HepG2 (cell line): ENCODE measurements around the gene LZTR1. TPM values are rescaled to one million over a fixed set of nuclear protein-coding genes. Genes with fewer than 3 reads are reported as not detected.
A peak's percentile ranks its signal among the peaks of the same experiment; 100 is the strongest.

Experiments
- NONO ChIP-seq, 2 experiments: fragments of 450-650 bp in 1 of 2; sonication (generic) in 1 of 2; formaldehyde crosslinking in 1 of 2; IDR thresholded peaks in 1 of 2; conservative IDR thresholded peaks in 1 of 2; 2 replicates each; pipeline versions ENCODE4 v1.6.1 to v1.8.0; 2017 to 2022; ENCODE audit warnings: mild to moderate bottlenecking in 1 of 2, missing genetic modification reagents in 1 of 2, moderate library complexity in 1 of 2
- NPAS2 ChIP-seq: sonication (generic); formaldehyde crosslinking; IDR thresholded peaks from 2 replicates; pipeline ENCODE4 v1.8.0; 2022; ENCODE audit warnings: mild to moderate bottlenecking, missing genetic modification reagents, borderline replicate concordance
- PHF20 ChIP-seq: sonication (generic); formaldehyde crosslinking; IDR thresholded peaks from 2 replicates; pipeline ENCODE4 v1.5.0; 2020; ENCODE audit warnings: mild to moderate bottlenecking, missing genetic modification reagents
- PHF8 ChIP-seq: sonication (generic); formaldehyde crosslinking; IDR thresholded peaks from 2 replicates; pipeline ENCODE4 v1.5.0; 2020; ENCODE audit warnings: missing genetic modification reagents
- RBFOX2 ChIP-seq: fragments of 200-400 bp; formaldehyde crosslinking; IDR thresholded peaks from 2 replicates; pipeline ENCODE4 v1.6.1; 2017; ENCODE audit warnings: low read depth, mild to moderate bottlenecking, low read length
- RXRB ChIP-seq: IDR thresholded peaks from 2 replicates; pipeline ENCODE4 v1.6.1; 2016; ENCODE audit warnings: borderline replicate concordance, missing genetic modification reagents, missing compliant biosample characterization
- TBX3 ChIP-seq: fragments of 450-650 bp; IDR thresholded peaks from 2 replicates; pipeline ENCODE4 v1.6.1; 2017; ENCODE audit warnings: antibody characterized with exemption, mild to moderate bottlenecking, inconsistent platforms, borderline replicate concordance
- ZBTB42 ChIP-seq: sonication (generic); formaldehyde crosslinking; IDR thresholded peaks from 2 replicates; pipeline ENCODE4 v1.5.0; 2020; ENCODE audit warnings: mild to moderate bottlenecking, missing genetic modification reagents
- ZBTB7B ChIP-seq: sonication (generic); formaldehyde crosslinking; IDR thresholded peaks from 2 replicates; pipeline ENCODE4 v1.4.0; 2020; ENCODE audit warnings: missing genetic modification reagents
- ZNF101 ChIP-seq: sonication (generic); formaldehyde crosslinking; IDR thresholded peaks from 2 replicates; pipeline ENCODE4 v1.4.0; 2020; ENCODE audit warnings: mild to moderate bottlenecking, low read depth, missing genetic modification reagents, borderline replicate concordance
- ZNF138 ChIP-seq: sonication (generic); formaldehyde crosslinking; IDR thresholded peaks from 2 replicates; pipeline ENCODE4 v1.5.0; 2020; ENCODE audit warnings: mild to moderate bottlenecking, low read depth, missing genetic modification reagents
- ZNF263 ChIP-seq: sonication (generic); formaldehyde crosslinking; IDR thresholded peaks from 2 replicates; pipeline ENCODE4 v1.4.0; 2020; ENCODE audit warnings: missing genetic modification reagents
- ZNF549 ChIP-seq: sonication (generic); formaldehyde crosslinking; IDR thresholded peaks from 2 replicates; pipeline ENCODE4 v1.5.0; 2020; ENCODE audit warnings: missing genetic modification reagents
- ZNF552 ChIP-seq: sonication (generic); formaldehyde crosslinking; IDR thresholded peaks from 2 replicates; pipeline ENCODE4 v1.9.0; 2022; ENCODE audit warnings: missing genetic modification reagents, mild to moderate bottlenecking, borderline replicate concordance
- ZSCAN12 ChIP-seq: sonication (generic); formaldehyde crosslinking; IDR thresholded peaks from 2 replicates; pipeline ENCODE4 v1.9.0; 2021; ENCODE audit warnings: mild to moderate bottlenecking, missing genetic modification reagents
- polyA plus RNA-seq, 8 experiments: library from polyadenylated mRNA; depleted of rRNA in 3 of 8; stranded (reverse) in 7 of 8; unstranded in 1 of 8; fragments of >200 nt; fragmentation: Illumina TruSeq in 4 of 8; extraction: Trizol in 4 of 8; gene quantifications; 2 replicates each; pipeline versions ENCODE4 v1.2.1 to v1.2.3, GENCODE V29; 2011 to 2016; ENCODE audit warnings: low read depth in 4 of 8, missing spikeins in 1 of 8, mixed read lengths in 1 of 8; ENCODE audit not compliant: insufficient read depth in 1 of 8
- total RNA-seq, 5 experiments: library from RNA; depleted of rRNA; stranded (reverse); fragments of >200 nt; fragmentation: Illumina TruSeq; extraction: Trizol; gene quantifications; 2 replicates each; pipeline ENCODE4 v1.2.3, GENCODE V29; 2016; ENCODE audit warnings: low read depth in 1 of 5
- TF ChIP-seq, protein P1 (sequence below): sonication (generic); formaldehyde crosslinking; conservative IDR thresholded peaks from 2 replicates; pipeline ENCODE4 v1.4.0; 2020; ENCODE audit warnings: mild to moderate bottlenecking, missing genetic modification reagents, moderate library complexity
- TF ChIP-seq, protein P2 (sequence below): sonication (generic); formaldehyde crosslinking; IDR thresholded peaks from 2 replicates; pipeline ENCODE4 v1.8.1; 2023; ENCODE audit warnings: mild to moderate bottlenecking, moderate library complexity, missing genetic modification reagents
- TF ChIP-seq, protein P3 (sequence below): sonication (generic); formaldehyde crosslinking; IDR thresholded peaks from 2 replicates; pipeline ENCODE4 v1.8.0; 2022; ENCODE audit warnings: mild to moderate bottlenecking, missing genetic modification reagents, moderate library complexity

The LZTR1 gene
- total and polyA plus RNA-seq, 2 of the 13 experiments (the other 11 are each of a cell fraction or from before 2014, with no cell fraction given): 21.8 to 22.4 TPM

DNA sequence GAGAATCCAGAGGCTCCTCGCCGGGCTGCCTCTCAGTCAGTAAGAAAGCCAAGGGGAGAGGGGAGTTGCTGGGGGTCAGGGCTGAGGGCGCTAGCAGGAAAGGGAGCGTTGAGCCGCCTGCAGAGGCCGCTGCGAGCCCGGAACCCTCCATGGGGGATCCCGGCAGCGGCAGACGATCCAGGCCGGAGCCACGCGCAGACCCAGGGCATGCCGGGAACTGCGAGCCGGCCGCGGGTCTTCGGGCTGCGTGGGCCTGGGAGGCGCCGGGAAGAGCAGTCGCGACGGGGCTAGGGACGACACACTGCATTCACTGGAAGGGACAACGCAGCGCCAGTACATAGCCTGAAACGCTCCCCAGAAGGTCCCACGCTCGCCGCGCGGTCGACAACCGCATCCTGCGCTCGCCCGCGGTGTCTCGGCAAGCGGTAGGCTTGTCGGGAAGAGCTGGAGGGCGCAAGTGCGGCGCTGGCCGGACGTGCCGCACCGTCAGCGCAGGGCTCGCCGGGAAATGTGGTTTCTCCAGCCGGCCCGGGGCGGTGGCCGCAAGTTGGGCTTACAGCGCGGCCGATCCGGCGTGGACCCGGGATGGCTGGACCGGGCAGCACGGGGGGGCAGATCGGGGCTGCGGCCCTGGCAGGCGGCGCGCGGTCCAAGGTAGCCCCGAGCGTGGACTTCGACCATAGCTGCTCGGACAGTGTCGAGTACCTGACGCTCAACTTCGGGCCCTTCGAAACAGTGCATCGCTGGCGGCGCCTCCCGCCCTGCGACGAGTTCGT, at the start of gene LZTR1 (continued):
- TF ChIP-seq, protein P1, sequence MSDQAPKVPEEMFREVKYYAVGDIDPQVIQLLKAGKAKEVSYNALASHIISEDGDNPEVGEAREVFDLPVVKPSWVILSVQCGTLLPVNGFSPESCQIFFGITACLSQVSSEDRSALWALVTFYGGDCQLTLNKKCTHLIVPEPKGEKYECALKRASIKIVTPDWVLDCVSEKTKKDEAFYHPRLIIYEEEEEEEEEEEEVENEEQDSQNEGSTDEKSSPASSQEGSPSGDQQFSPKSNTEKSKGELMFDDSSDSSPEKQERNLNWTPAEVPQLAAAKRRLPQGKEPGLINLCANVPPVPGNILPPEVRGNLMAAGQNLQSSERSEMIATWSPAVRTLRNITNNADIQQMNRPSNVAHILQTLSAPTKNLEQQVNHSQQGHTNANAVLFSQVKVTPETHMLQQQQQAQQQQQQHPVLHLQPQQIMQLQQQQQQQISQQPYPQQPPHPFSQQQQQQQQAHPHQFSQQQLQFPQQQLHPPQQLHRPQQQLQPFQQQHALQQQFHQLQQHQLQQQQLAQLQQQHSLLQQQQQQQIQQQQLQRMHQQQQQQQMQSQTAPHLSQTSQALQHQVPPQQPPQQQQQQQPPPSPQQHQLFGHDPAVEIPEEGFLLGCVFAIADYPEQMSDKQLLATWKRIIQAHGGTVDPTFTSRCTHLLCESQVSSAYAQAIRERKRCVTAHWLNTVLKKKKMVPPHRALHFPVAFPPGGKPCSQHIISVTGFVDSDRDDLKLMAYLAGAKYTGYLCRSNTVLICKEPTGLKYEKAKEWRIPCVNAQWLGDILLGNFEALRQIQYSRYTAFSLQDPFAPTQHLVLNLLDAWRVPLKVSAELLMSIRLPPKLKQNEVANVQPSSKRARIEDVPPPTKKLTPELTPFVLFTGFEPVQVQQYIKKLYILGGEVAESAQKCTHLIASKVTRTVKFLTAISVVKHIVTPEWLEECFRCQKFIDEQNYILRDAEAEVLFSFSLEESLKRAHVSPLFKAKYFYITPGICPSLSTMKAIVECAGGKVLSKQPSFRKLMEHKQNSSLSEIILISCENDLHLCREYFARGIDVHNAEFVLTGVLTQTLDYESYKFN (CRISPR knock-in tag): peak; percentile 69
- TF ChIP-seq ZNF101 (0 out of 2 replicates have a peak, but pooled peaks have one; percentile 66), PHF8 (peak; percentile 98), ZNF552 (0 out of 2 replicates have a peak, but pooled peaks have one; percentile 46), ZBTB42 (no peak), TBX3 (peak; percentile 40; the same call in 1 of the 2 replicates), ZSCAN12 (CRISPR knock-in tag) (peak; percentile 71; the same call in 1 of the 2 replicates), NPAS2 (CRISPR knock-in tag) (no peak), ZBTB7B (CRISPR knock-in tag) (peak; percentile 60; the same call in 1 of the 2 replicates), PHF20 (CRISPR knock-in tag) (peak; percentile 88), ZNF138 (CRISPR knock-in tag) (no peak; the same call in 1 of the 2 replicates), ZNF263 (peak; percentile 70), NONO (IDR thresholded peaks at IDR 0.05) (no peak), NONO (CRISPR knock-in tag; conservative IDR thresholded peaks at IDR 0.05) (peak; percentile 86; the same call in 1 of the 2 replicates), RXRB (CRISPR knock-in tag) (peak; percentile 64), ZNF549 (CRISPR knock-in tag) (0 out of 2 replicates have a peak, but pooled peaks have one; percentile 78), RBFOX2 (peak; percentile 100)
- TF ChIP-seq, protein P2, sequence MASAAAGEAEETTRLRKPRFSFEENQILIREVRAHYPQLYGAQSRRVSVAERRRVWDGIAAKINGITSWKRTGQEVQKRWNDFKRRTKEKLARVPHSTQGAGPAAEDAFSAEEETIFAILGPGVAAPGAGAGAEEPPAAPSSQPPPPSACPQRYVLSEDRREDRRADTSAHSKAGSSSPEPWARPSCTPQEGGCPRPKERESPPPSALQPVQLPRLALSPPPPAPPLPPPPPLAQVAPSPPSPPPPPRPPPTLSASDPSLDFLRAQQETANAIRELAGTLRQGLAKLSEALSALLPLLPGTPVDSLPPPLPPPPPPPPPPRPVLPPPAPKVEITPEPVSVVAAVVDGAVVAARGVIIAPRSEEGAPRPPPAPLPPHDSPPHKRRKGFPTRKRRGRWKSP: peak; percentile 97; the same call in 1 of the 2 replicates
- TF ChIP-seq, protein P3, sequence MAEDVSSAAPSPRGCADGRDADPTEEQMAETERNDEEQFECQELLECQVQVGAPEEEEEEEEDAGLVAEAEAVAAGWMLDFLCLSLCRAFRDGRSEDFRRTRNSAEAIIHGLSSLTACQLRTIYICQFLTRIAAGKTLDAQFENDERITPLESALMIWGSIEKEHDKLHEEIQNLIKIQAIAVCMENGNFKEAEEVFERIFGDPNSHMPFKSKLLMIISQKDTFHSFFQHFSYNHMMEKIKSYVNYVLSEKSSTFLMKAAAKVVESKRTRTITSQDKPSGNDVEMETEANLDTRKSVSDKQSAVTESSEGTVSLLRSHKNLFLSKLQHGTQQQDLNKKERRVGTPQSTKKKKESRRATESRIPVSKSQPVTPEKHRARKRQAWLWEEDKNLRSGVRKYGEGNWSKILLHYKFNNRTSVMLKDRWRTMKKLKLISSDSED: no peak
